Right lobe of liver (tissue), 4 donors: ENCODE results near the gene RAMP2.

Experiments used
- CTCF ChIP-seq, 4 donors: fragments of 200-600 bp in 3 of 4; fragments of 450-650 bp in 1 of 4; IDR thresholded peaks; one replicate each; pipeline versions ENCODE4 v1.5.1 to v1.8.0; 2016 to 2022; ENCODE audit warnings: antibody characterized with exemption in 4 of 4, mild to moderate bottlenecking in 2 of 4
- POLR2A ChIP-seq: fragments of 450-650 bp; IDR thresholded peaks from one replicate; pipeline ENCODE4 v1.6.1; 2017; ENCODE audit warnings: antibody characterized with exemption, mild to moderate bottlenecking
- donor health status: DM: no; HTN: no; CAD: no.
- donor health status: DM: no; HTN: no; CAD: no.
- donor health status: DM: no; HTN: yes; CAD: no.

GRCh38 chr17:42784409-42784808 is 23.4 kb downstream of the RAMP2 start:
- TF ChIP-seq CTCF (IDR thresholded peaks at IDR 0.05) (no peak), POLR2A (no peak)
